ENCODE data around the gene NHLRC1. TPM values are rescaled to one million over a fixed set of nuclear protein-coding genes. Genes with fewer than 3 reads are reported as not detected.

NHLRC1 gene
- total RNA-seq, 4 donors from 2014 or later, result 1.7 to 4.9 (median 3.5) TPM

- Histone ChIP-seq H3K4me3 (replicated peaks in 1 of 3) (no peak overlapping the region), H3K27me3 (no peaks in the 10 kb centered on the region), H3K27ac (no peak overlapping the region), H3K9me3 (no peaks in the 10 kb centered on the region), H3K4me1 (peaks cover 11 to 14% of the 10 kb centered on the region in 2 donors), H3K36me3 (peaks cover 7 to 20% of the 10 kb centered on the region in 2 donors)
- no peak for DNase-seq
- TF ChIP-seq POLR2A (IDR thresholded peaks at IDR 0.05), result no peak
- TF ChIP-seq, protein P1, sequence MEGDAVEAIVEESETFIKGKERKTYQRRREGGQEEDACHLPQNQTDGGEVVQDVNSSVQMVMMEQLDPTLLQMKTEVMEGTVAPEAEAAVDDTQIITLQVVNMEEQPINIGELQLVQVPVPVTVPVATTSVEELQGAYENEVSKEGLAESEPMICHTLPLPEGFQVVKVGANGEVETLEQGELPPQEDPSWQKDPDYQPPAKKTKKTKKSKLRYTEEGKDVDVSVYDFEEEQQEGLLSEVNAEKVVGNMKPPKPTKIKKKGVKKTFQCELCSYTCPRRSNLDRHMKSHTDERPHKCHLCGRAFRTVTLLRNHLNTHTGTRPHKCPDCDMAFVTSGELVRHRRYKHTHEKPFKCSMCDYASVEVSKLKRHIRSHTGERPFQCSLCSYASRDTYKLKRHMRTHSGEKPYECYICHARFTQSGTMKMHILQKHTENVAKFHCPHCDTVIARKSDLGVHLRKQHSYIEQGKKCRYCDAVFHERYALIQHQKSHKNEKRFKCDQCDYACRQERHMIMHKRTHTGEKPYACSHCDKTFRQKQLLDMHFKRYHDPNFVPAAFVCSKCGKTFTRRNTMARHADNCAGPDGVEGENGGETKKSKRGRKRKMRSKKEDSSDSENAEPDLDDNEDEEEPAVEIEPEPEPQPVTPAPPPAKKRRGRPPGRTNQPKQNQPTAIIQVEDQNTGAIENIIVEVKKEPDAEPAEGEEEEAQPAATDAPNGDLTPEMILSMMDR (IDR thresholded peaks at IDR 0.05), result no peak
- intact Hi-C loops (cut with DNase I), result loop anchor here (10.0 kb wide), 2 partner anchors 291 to 541 kb away; no protein-coding TSS in a partner anchor
- 65 to 73% methylated on average over 5 of the region's 5 CpGs for WGBS, 2 donors
Measured at GRCh38 chr6:18126121-18126520, 3.6 kb upstream of the NHLRC1 start.

DNA sequence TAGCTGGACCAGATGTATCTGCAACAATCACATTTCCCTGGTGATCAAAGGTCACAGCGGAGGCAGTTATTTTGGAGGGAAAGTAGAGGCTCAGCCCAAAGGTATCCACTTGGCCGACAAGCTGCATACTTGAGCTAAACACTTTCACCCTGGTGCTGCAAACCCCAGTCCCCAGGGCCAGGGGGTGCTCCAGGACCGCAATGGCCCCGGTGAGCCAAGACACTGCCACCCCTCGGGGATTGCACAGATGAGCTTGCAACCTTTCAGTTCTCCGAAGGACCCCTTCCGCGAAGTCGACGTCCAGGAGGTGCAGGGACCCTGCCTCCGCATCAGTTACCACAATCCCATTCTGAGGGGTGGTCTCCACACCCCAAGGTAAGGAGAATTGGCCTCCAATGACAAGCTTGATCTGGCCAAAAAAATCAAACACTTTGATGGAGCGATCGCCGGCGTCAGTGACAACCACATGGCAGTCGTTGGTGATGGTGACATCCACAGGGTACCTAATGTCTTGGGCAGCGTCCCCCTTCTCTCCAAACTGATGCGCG, 823 bp downstream of the NHLRC1 start:
- Histone ChIP-seq H3K36me3 (no peaks in the 10 kb centered on the region), H3K4me1 (peaks cover 11 to 14% of the 10 kb centered on the region in 2 donors), H3K9me3 (no peaks in the 10 kb centered on the region), H3K4me3 (replicated peaks in 1 of 3) (peak overlapping the region in 1 of 3 donors; percentile 40), H3K27ac (no peak overlapping the region), H3K27me3 (no peaks in the 10 kb centered on the region)
- DNase-seq, result no peak
- intact Hi-C loops (cut with DNase I), result loop anchor here (10.0 kb wide), 2 partner anchors 287 to 537 kb away; no protein-coding TSS in a partner anchor
- 60 to 71% methylated on average over 9 to 18 of the region's 19 CpGs for WGBS, 2 donors
- TF ChIP-seq POLR2A (IDR thresholded peaks at IDR 0.05), result no peak
- TF ChIP-seq, protein P1 (IDR thresholded peaks at IDR 0.05), result peak in 1 of 6 experiments; percentile 3

DNA sequence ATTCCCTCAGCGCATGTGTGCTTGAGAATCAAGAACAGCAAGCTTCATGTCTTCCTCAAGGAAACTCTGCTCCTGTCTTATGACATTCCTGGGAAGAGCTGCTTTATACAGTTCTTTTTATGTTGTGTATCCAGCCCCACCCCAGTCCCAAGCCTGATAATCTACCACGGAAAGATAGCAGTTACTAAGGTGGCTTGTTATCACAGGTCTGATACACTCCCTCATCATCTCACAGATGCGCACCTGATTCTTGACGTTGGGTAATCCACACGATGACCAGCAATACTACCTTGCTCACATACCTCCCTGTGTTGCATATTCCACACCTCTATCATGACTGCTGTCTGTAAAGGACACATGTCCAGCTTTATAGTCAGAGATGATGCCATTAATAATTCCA, 3.2 kb downstream of the NHLRC1 start:
- H3K9me3 ChIP-seq, result no peaks in the 10 kb centered on the region
- H3K36me3 ChIP-seq, result no peaks in the 10 kb centered on the region
- WGBS, 2 donors, result 92 to 95% methylated on average over 5 of the region's 5 CpGs
- no peak for DNase-seq
- H3K4me3 ChIP-seq (replicated peaks in 1 of 3), result no peak overlapping the region
- no peak overlapping the region for H3K27ac ChIP-seq
- intact Hi-C loops (cut with DNase I), result loop anchor here (10.0 kb wide), 1 partner anchor 114 kb away; no protein-coding TSS in a partner anchor
- H3K4me1 ChIP-seq, result peaks cover 11 to 14% of the 10 kb centered on the region in 2 donors
- H3K27me3 ChIP-seq, result no peaks in the 10 kb centered on the region
- no peak for TF ChIP-seq POLR2A (IDR thresholded peaks at IDR 0.05)
- TF ChIP-seq, protein P1 (IDR thresholded peaks at IDR 0.05), result no peak

- 65 to 75% methylated on average over 3 of the region's 3 CpGs for WGBS, 2 donors
- DNase-seq, result no peak
- H3K36me3 ChIP-seq, result no peaks in the 10 kb centered on the region
- peaks cover 11 to 14% of the 10 kb centered on the region in 2 donors for H3K4me1 ChIP-seq
- H3K4me3 ChIP-seq (replicated peaks in 1 of 3), result no peak overlapping the region
- no peaks in the 10 kb centered on the region for H3K9me3 ChIP-seq
- intact Hi-C loops (cut with DNase I), result loop anchor here (10.0 kb wide), 1 partner anchor 114 kb away; no protein-coding TSS in a partner anchor
- H3K27me3 ChIP-seq, result no peaks in the 10 kb centered on the region
- no peak overlapping the region for H3K27ac ChIP-seq
- TF ChIP-seq, protein P1 (IDR thresholded peaks at IDR 0.05), result no peak
- TF ChIP-seq POLR2A (IDR thresholded peaks at IDR 0.05), result no peak
Measured at GRCh38 chr6:18118330-18118729, 4.1 kb downstream of the NHLRC1 start.

- TF ChIP-seq, protein P1 (IDR thresholded peaks at IDR 0.05), result no peak
- no peak for TF ChIP-seq POLR2A (IDR thresholded peaks at IDR 0.05)
- H3K9me3 ChIP-seq, result no peaks in the 10 kb centered on the region
- no peaks in the 10 kb centered on the region for H3K27me3 ChIP-seq
- peaks cover 6% of the 10 kb centered on the region in 2 donors for H3K4me1 ChIP-seq
- no peak overlapping the region for H3K27ac ChIP-seq
- no peak overlapping the region for H3K4me3 ChIP-seq (replicated peaks in 1 of 3)
- 91 to 94% methylated on average over 5 of the region's 5 CpGs for WGBS, 2 donors
- intact Hi-C loops (cut with DNase I), result loop anchor here (10.0 kb wide), 1 partner anchor 112 kb away; no protein-coding TSS in a partner anchor
- H3K36me3 ChIP-seq, result no peaks in the 10 kb centered on the region
- DNase-seq, result no peak
Measured at GRCh38 chr6:18117136-18117535, 5.3 kb downstream of the NHLRC1 start.
